OCI-LY7 (cell line): Measurements from ENCODE around the gene KPNA3. TPM values are rescaled to one million over a fixed set of nuclear protein-coding genes. Genes with fewer than 3 reads are reported as not detected.
"Not testable (repeated sequence)": the region's sequence is repeated elsewhere in the genome, so short reads cannot be mapped to it uniquely, and the experiment has no call there.

ENCODE experiments used
- BruUV-seq: library from RNA; stranded (reverse); fragments of 400-500 nt; replicated peaks from 2 replicates; lab custom pipeline; 2021; lab: Mats Ljungman, UMichigan
- CTCF ChIA-PET: fragments of 300-600 bp; sonication (Branson Sonifier 250); formaldehyde crosslinking; loops from one replicate; lab custom pipeline; 2022; ENCODE audit warnings: antibody characterized with exemption; ENCODE audit not compliant: unreplicated experiment; lab: Charles Lee
- POLR2A ChIA-PET: fragments of 300-600 bp; sonication (Branson Sonifier 250); formaldehyde crosslinking; loops from one replicate; lab custom pipeline; 2022; ENCODE audit warnings: antibody characterized with exemption; lab: Charles Lee
- DNase-seq: peaks from one replicate; pipeline ENCODE4 v3.0.0-alpha.2; 2015; ENCODE audit warnings: low spot score
- H2AFZ ChIP-seq: fragments of 200-600 bp; sonication (generic), shearing (Covaris generic); 2 replicates; pipeline ENCODE4 v1.6.1; 2014; ENCODE audit warnings: mild to moderate bottlenecking, antibody characterized with exemption, low read length, moderate library complexity
- H3K27ac ChIP-seq: fragments of 200-600 bp; sonication (generic); 2 replicates; pipeline ENCODE4 v1.5.1; 2014; ENCODE audit warnings: mixed run types, low read depth, mild to moderate bottlenecking, moderate library complexity, low read length, inconsistent platforms; ENCODE audit not compliant: poor library complexity, severe bottlenecking
- H3K36me3 ChIP-seq: fragments of 200-600 bp; sonication (generic); 2 replicates; pipeline ENCODE4 v1.6.1; 2014; ENCODE audit warnings: mild to moderate bottlenecking, antibody characterized with exemption, low read length, moderate library complexity, mixed read lengths; ENCODE audit not compliant: insufficient read depth
- H3K4me1 ChIP-seq: fragments of 200-600 bp; sonication (generic); 2 replicates; pipeline ENCODE4 v1.5.1; 2014; ENCODE audit warnings: mild to moderate bottlenecking, low read length; ENCODE audit not compliant: insufficient read depth, poor library complexity, severe bottlenecking
- H3K4me2 ChIP-seq: fragments of 200-600 bp; sonication (generic); 2 replicates; pipeline ENCODE4 v1.6.1; 2014; ENCODE audit warnings: mild to moderate bottlenecking, low read length
- H3K4me3 ChIP-seq: fragments of 200-600 bp; sonication (generic); 2 replicates; pipeline ENCODE4 v1.5.1; 2014; ENCODE audit warnings: mild to moderate bottlenecking, low read depth, low read length; ENCODE audit not compliant: poor library complexity, severe bottlenecking
- H3K79me2 ChIP-seq: fragments of 200-600 bp; sonication (generic); 2 replicates; pipeline ENCODE4 v1.6.1; 2016; ENCODE audit warnings: low read depth, mild to moderate bottlenecking, low read length, moderate library complexity, mixed read lengths; ENCODE audit not compliant: insufficient read depth
- H3K9me2 ChIP-seq: fragments of 200-600 bp; sonication (generic); 2 replicates; pipeline ENCODE4 v1.6.1; 2016; ENCODE audit warnings: mild to moderate bottlenecking, low read length, mixed read lengths; ENCODE audit not compliant: insufficient read depth
- H3K9me3 ChIP-seq: fragments of 200-600 bp; sonication (generic); 2 replicates; pipeline ENCODE4 v1.6.1; 2014; ENCODE audit warnings: mild to moderate bottlenecking, mixed run types, low read length, mixed read lengths
- H4K20me1 ChIP-seq: fragments of 200-600 bp; sonication (generic); 2 replicates; pipeline ENCODE4 v1.6.1; 2014; ENCODE audit warnings: mild to moderate bottlenecking, antibody characterized with exemption, low read length, moderate library complexity, mixed read lengths; ENCODE audit not compliant: insufficient read depth
- EZH2phosphoT487 ChIP-seq: fragments of 200-600 bp; sonication (generic); IDR thresholded peaks from 2 replicates; pipeline ENCODE4 v1.6.1; 2018; ENCODE audit warnings: low read depth, borderline replicate concordance, mild to moderate bottlenecking, mixed run types, antibody characterized with exemption, low read length, moderate library complexity, mixed read lengths
- intact Hi-C: fragments of 100-400 bp; cut with micrococcal nuclease; formaldehyde crosslinking; loops from one replicate; pipeline ENCODE4 v1.10.0; 2022; ENCODE audit not compliant: unreplicated experiment
- total RNA-seq, 2 experiments: library from RNA; depleted of rRNA in 1 of 2; stranded (reverse); fragments of >200 nt in 1 of 2; shearing (Covaris generic) in 1 of 2; gene quantifications; 2 replicates each; pipeline ENCODE4 v1.2.3, GENCODE V29; 2014 to 2022
- TF ChIP-seq, protein P1 (sequence below): fragments of 200-600 bp; sonication (generic); conservative IDR thresholded peaks from 2 replicates; pipeline ENCODE4 v1.5.1; 2014; ENCODE audit warnings: mild to moderate bottlenecking, antibody characterized with exemption, low read length, moderate library complexity, mixed read lengths

Gene KPNA3
- total RNA-seq, 2 experiments from 2014 or later: 18.2 to 41.1 TPM

DNA sequence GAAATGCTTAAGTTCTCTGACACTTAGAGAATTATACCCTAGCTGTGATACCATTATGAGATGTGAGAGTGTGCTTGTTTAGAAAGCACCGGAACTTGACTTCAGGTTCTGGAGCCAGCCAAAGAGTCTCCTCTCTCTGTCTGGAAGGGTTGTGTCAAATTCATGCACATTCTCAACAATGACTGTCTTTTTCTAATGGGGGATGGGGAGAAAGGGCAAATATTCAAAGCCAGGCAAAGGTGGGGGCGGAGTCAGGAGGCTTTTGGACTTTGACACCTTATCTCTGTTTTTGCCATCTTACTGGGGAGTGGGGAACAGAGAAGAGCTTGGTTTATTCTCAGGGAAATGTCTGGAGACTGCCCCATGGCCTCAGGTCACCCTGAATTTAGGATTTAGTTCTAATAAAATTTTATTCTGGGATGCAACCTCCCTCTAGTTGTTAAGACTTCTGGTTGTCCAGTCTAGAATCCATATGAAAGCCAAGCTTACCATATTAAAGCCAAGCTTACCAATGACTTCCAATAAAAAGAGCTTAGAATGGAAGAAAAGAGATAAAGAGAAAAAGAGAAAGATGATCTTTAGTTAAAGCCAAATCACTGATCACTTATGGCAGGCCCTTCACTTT lies 28.2 kb upstream of the KPNA3 start:
- no peak overlapping the region for H3K4me2 ChIP-seq
- TF ChIP-seq, protein P1, sequence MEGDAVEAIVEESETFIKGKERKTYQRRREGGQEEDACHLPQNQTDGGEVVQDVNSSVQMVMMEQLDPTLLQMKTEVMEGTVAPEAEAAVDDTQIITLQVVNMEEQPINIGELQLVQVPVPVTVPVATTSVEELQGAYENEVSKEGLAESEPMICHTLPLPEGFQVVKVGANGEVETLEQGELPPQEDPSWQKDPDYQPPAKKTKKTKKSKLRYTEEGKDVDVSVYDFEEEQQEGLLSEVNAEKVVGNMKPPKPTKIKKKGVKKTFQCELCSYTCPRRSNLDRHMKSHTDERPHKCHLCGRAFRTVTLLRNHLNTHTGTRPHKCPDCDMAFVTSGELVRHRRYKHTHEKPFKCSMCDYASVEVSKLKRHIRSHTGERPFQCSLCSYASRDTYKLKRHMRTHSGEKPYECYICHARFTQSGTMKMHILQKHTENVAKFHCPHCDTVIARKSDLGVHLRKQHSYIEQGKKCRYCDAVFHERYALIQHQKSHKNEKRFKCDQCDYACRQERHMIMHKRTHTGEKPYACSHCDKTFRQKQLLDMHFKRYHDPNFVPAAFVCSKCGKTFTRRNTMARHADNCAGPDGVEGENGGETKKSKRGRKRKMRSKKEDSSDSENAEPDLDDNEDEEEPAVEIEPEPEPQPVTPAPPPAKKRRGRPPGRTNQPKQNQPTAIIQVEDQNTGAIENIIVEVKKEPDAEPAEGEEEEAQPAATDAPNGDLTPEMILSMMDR: no peak
- no peak for TF ChIP-seq EZH2phosphoT487
- no peaks in the 10 kb centered on the region for H3K36me3 ChIP-seq
- H4K20me1 ChIP-seq: no peaks in the 10 kb centered on the region
- no peaks in the 10 kb centered on the region for H3K4me1 ChIP-seq
- H2AFZ ChIP-seq: no peak overlapping the region
- no peak overlapping the region for H3K27ac ChIP-seq
- BruUV-seq: no TSS peak
- no peaks in the 10 kb centered on the region for H3K79me2 ChIP-seq
- H3K9me3 ChIP-seq: no peaks in the 10 kb centered on the region
- no peak overlapping the region for H3K4me3 ChIP-seq
- intact Hi-C loops: no loop called here
- POLR2A ChIA-PET: interaction anchor here (0.6 kb wide), 1 partner anchor 49 kb away, joined by 3 read pairs; no protein-coding TSS in a partner anchor
- CTCF ChIA-PET: no interaction called here
- H3K9me2 ChIP-seq: no peaks in the 10 kb centered on the region
- no peak for DNase-seq

DNA sequence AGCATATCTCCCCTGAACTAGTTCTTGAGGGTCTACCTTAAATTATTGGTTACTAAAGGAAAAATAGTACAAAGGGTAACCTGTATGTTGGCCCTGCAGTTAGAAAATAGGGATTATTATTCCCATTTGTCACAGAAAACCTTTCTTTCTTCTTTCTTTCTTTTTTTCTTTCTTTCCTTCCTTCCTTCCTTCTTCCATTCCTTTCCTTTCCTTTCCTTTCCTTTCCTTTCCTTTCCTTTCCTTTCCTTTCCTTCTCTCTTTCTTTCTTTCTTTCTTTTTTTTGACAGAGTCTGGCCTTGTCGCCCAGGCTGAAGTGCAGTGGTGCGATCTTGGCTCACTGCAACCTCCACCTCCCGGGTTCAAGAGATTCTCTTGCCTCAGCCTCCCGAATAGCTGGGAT lies 23.6 kb upstream of the KPNA3 start:
- H2AFZ ChIP-seq, H3K27ac ChIP-seq, H3K4me2 ChIP-seq, H3K4me1 ChIP-seq, intact Hi-C loops, H4K20me1 ChIP-seq, DNase-seq, CTCF ChIA-PET, BruUV-seq, H3K9me3 ChIP-seq, H3K4me3 ChIP-seq, H3K36me3 ChIP-seq, H3K9me2 ChIP-seq, H3K79me2 ChIP-seq: not testable (repeated sequence)
- POLR2A ChIA-PET: interaction anchor here (0.7 kb wide), 1 partner anchor 482 kb away, joined by 3 read pairs; no protein-coding TSS in a partner anchor

DNA sequence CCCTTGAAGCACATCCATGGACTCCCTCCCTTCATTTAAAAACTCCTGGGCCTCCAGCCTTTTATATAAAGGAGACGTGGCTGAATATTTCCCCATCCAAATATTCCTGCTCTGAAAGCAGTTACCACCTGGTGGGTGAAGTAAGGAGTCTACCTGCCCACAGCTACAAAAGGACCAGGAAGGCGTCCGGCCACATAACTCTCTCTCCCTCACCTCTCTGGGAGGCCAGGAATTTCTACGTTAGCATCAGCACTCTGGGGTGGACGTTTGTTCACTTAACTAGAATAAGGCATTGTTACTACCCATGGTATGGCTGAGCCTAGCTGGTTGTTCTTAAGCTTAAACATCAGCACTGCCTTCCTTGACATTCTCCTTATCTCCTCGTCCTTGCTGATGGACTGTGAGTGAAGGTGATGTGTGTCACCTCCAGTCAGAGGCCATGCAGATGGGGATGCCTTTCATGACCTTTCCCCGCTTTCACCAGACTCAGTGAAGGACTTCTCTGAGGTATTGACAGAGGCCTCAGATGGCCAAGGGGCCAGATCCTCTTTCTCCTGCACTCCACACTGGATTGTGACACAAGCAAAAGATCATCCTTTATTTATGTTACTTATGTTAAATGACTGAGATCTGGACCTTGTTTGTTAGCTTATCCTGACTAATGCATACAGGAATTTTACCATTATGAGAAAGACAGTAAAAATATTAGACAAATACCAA lies 22.2 kb upstream of the KPNA3 start:
- H3K9me3 ChIP-seq: no peaks in the 10 kb centered on the region
- TF ChIP-seq, protein P1: no peak
- no peak for TF ChIP-seq EZH2phosphoT487
- no peak overlapping the region for H3K27ac ChIP-seq
- H3K9me2 ChIP-seq: no peaks in the 10 kb centered on the region
- H2AFZ ChIP-seq: no peak overlapping the region
- no peaks in the 10 kb centered on the region for H4K20me1 ChIP-seq
- BruUV-seq: no TSS peak
- H3K79me2 ChIP-seq: no peaks in the 10 kb centered on the region
- no peaks in the 10 kb centered on the region for H3K36me3 ChIP-seq
- H3K4me2 ChIP-seq: no peak overlapping the region
- intact Hi-C loops: no loop called here
- no peak for DNase-seq
- H3K4me3 ChIP-seq: no peak overlapping the region
- ChIA-PET POLR2A (no interaction called here), CTCF (no interaction called here)
- H3K4me1 ChIP-seq: no peaks in the 10 kb centered on the region
